Kidney epithelial cell (primary cell): ENCODE measurements around the gene STMND1. TPM values are rescaled to one million over a fixed set of nuclear protein-coding genes. Genes with fewer than 3 reads are reported as not detected.

ENCODE experiments used
- DNase-seq: peaks from one replicate; pipeline ENCODE4 v3.0.0-alpha.2; 2010; ENCODE audit warnings: low read depth
- H3K27me3 ChIP-seq: 2 replicates; pipeline ENCODE4 v1.6.0; 2011; ENCODE audit warnings: low read length; ENCODE audit not compliant: control insufficient read depth, insufficient read depth
- H3K36me3 ChIP-seq: 2 replicates; pipeline ENCODE4 v1.5.1; 2011; ENCODE audit warnings: low read length; ENCODE audit not compliant: control insufficient read depth, insufficient read depth
- H3K4me3 ChIP-seq: 2 replicates; pipeline ENCODE4 v1.5.1; 2011; ENCODE audit warnings: low read depth, mild to moderate bottlenecking, control low read depth, low read length
- CTCF ChIP-seq: IDR thresholded peaks from 2 replicates; pipeline ENCODE4 v1.5.1; 2011; ENCODE audit warnings: mild to moderate bottlenecking, moderate library complexity, low read length, control low read depth, inconsistent platforms; ENCODE audit not compliant: insufficient read depth, poor library complexity, severe bottlenecking
- total RNA-seq: library from RNA; depleted of rRNA; stranded (reverse); fragments of >200 nt; gene quantifications from 2 replicates; pipeline ENCODE4 v1.2.3, GENCODE V29; 2015

The STMND1 gene
- total RNA-seq, 1 donor from 2014 or later = not detected

- DNase-seq = no peak
- no peak for TF ChIP-seq CTCF
- H3K27me3 ChIP-seq = no peaks in the 10 kb centered on the region
- no peaks in the 10 kb centered on the region for H3K36me3 ChIP-seq
- no peak overlapping the region for H3K4me3 ChIP-seq
Measured at GRCh38 chr6:17178754-17179529, 77.1 kb downstream of the STMND1 start.

DNA sequence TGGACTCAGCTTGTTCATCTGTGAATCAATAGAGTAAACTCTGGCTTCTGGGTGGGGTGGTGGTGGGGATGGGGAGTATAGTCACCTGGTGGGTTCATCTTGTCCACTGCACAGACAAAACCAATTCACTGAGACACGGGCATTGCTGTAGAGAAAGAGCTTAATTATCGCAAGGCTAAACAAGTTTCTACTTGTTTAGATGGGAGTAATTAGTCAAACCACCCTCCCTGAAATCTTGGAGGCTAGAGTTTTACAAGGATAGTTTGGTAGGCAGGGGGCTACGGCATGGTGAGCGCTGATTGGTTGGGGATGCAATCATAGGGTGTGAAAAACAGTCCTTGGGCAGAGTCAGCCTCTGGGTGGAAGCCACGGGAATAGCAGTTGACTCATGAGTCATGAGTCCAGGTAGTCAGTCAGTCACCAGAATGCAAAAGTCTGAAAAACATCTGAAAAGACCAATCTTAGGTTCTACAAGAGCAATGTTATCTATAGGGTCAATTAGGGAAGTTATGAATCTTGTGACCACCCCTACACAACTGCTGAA, 77.8 kb downstream of the STMND1 start:
- Histone ChIP-seq H3K36me3 (no peaks in the 10 kb centered on the region), H3K27me3 (no peaks in the 10 kb centered on the region), H3K4me3 (no peak overlapping the region)
- no peak for TF ChIP-seq CTCF
- no peak for DNase-seq

Other genes starting within 250 kb of the STMND1 start
- gene RBM24, start 179.3 kb downstream of the STMND1 start, total RNA-seq = 3.1 and 4.2 TPM in 2 replicates